Mucosa of descending colon (tissue), 3 donors: ENCODE results near the gene PRR13. TPM values are rescaled to one million over a fixed set of nuclear protein-coding genes. Genes with fewer than 3 reads are reported as not detected.

Experiments used
- ATAC-seq: fragments of 200-7000 bp; cut with Tn5 transposase; one replicate; pipeline ENCODE4 v1.9.1; 2020; ENCODE audit warnings: mild to moderate bottlenecking, moderate library complexity
- DNase-seq, 3 donors: peaks; one replicate each; pipeline ENCODE4 v3.0.0-alpha.2; 2020
- H3K36me3 ChIP-seq: fragments of 200-600 bp; one replicate; pipeline ENCODE4 v1.8.0; 2021; ENCODE audit warnings: low read depth, mild to moderate bottlenecking
- H3K4me1 ChIP-seq: fragments of 200-600 bp; one replicate; pipeline ENCODE4 v1.8.0; 2021; ENCODE audit warnings: low read depth, mild to moderate bottlenecking
- H3K4me3 ChIP-seq: fragments of 200-600 bp; one replicate; pipeline ENCODE4 v1.8.0; 2021; ENCODE audit warnings: mild to moderate bottlenecking
- H3K9me3 ChIP-seq: fragments of 200-600 bp; one replicate; pipeline ENCODE4 v1.8.0; 2021; ENCODE audit warnings: mild to moderate bottlenecking
- CTCF ChIP-seq: fragments of 200-600 bp; IDR thresholded peaks from one replicate; pipeline ENCODE4 v1.8.0; 2022; ENCODE audit warnings: antibody characterized with exemption, mild to moderate bottlenecking
- intact Hi-C, 2 donors: fragments of 100-400 bp; cut with DNase I in 1 of 2; cut with micrococcal nuclease in 1 of 2; formaldehyde crosslinking; loops; one replicate each; pipeline versions ENCODE4 v1.11.0 to v1.11.1; 2022; cut with DNase I, micrococcal nuclease
- total RNA-seq, 3 donors: library from RNA; stranded (reverse); fragmentation: NEBNext Ultra II Directional in 2 of 3; extraction: Animal tissue kit (Norgen Biotek cat#: 25700) in 2 of 3; gene quantifications; one replicate each; pipeline versions ENCODE4 v1.2.1 to v1.2.4, GENCODE V29; 2021 to 2023
- donor health status: DM: no; HTN: no; CAD: no; lungs with moderate emphysema.
- donor health status: DM: no; HTN: no; CAD: no.
- donor health status: DM: no; HTN: yes; CAD: no.

PRR13 gene
- total RNA-seq, 3 donors from 2014 or later = 283 to 581 (median 528) TPM

- DNase-seq = no peak
- ATAC-seq = no peak
- no peaks in the 10 kb centered on the region for H3K9me3 ChIP-seq
- no peak for TF ChIP-seq CTCF
- H3K36me3 ChIP-seq = peaks cover 42% of the 10 kb centered on the region
- intact Hi-C loops = no loop called here
- peaks cover 4% of the 10 kb centered on the region for H3K4me1 ChIP-seq
- H3K4me3 ChIP-seq = no peak overlapping the region
Observed at GRCh38 chr12:53467880-53468279, 26.3 kb downstream of the PRR13 start.

GRCh38 chr12:53468282-53468681 is 26.7 kb downstream of the PRR13 start:
- Histone ChIP-seq H3K36me3 (peaks cover 42% of the 10 kb centered on the region), H3K4me3 (no peak overlapping the region), H3K4me1 (peaks cover 4% of the 10 kb centered on the region), H3K9me3 (no peaks in the 10 kb centered on the region)
- intact Hi-C loops = no loop called here
- no peak for DNase-seq
- no peak for TF ChIP-seq CTCF
- ATAC-seq = no peak

- no peak for TF ChIP-seq CTCF
- Histone ChIP-seq H3K4me1 (peaks cover 9% of the 10 kb centered on the region), H3K36me3 (peaks cover 28% of the 10 kb centered on the region), H3K4me3 (no peak overlapping the region), H3K9me3 (no peaks in the 10 kb centered on the region)
- no peak for ATAC-seq
- intact Hi-C loops = no loop called here
- DNase-seq = no peak
Observed at GRCh38 chr12:53472056-53472582, 30.6 kb downstream of the PRR13 start.

GRCh38 chr12:53474077-53474476 is 32.5 kb downstream of the PRR13 start:
- H3K4me3 ChIP-seq = no peak overlapping the region
- peaks cover 13% of the 10 kb centered on the region for H3K36me3 ChIP-seq
- intact Hi-C loops = no loop called here
- ATAC-seq = no peak
- no peaks in the 10 kb centered on the region for H3K9me3 ChIP-seq
- no peak for DNase-seq
- no peak for TF ChIP-seq CTCF
- peaks cover 9% of the 10 kb centered on the region for H3K4me1 ChIP-seq

GRCh38 chr12:53474819-53475218 is 33.3 kb downstream of the PRR13 start:
- ATAC-seq = no peak
- H3K4me1 ChIP-seq = peaks cover 9% of the 10 kb centered on the region
- no peaks in the 10 kb centered on the region for H3K9me3 ChIP-seq
- intact Hi-C loops = no loop called here
- no peak overlapping the region for H3K4me3 ChIP-seq
- no peak for DNase-seq
- peaks cover 7% of the 10 kb centered on the region for H3K36me3 ChIP-seq
- no peak for TF ChIP-seq CTCF

GRCh38 chr12:53476769-53477209 is 35.3 kb downstream of the PRR13 start:
- Histone ChIP-seq H3K9me3 (no peaks in the 10 kb centered on the region), H3K4me1 (peaks cover 9% of the 10 kb centered on the region), H3K36me3 (no peaks in the 10 kb centered on the region), H3K4me3 (no peak overlapping the region)
- no peak for TF ChIP-seq CTCF
- ATAC-seq (peak; percentile 24), DNase-seq (no peak)
- intact Hi-C loops = no loop called here
